Astrocyte (in vitro differentiated cells and primary cell): ENCODE results near the gene RUNDC1.
"Not testable (repeated sequence)": the region's sequence is repeated elsewhere in the genome, so short reads cannot be mapped to it uniquely, and the experiment has no call there.

ENCODE experiments used
- CTCF ChIP-seq: IDR thresholded peaks from 2 replicates; pipeline ENCODE4 v1.5.1; 2011; ENCODE audit warnings: low read depth, mild to moderate bottlenecking, inconsistent platforms, low read length, moderate library complexity; ENCODE audit not compliant: insufficient read depth
- EZH2 ChIP-seq: IDR thresholded peaks from 2 replicates; pipeline ENCODE4 v1.6.1; 2012; ENCODE audit warnings: mild to moderate bottlenecking, low read length, inconsistent platforms; ENCODE audit not compliant: insufficient read depth

DNA sequence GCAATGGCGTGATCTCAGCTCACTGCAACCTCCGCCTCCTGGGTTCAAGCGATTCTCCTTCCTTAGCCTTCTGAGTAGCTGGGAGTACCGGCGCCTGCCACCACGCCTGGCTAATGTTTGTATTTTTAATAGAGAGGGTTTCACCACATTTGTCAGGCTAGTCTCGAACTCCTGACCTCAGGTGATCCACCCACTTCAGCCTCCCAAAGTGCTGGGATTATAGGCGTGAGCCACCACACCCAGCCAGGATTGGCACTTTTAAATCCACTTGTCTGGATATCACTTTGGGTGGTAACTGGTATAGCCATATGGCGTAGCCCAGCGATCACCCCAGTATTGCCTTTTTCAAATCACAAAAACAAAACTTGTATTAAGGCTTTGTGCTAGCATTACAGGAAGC is 13.5 kb downstream of the RUNDC1 start:
- not testable (repeated sequence) for TF ChIP-seq CTCF, EZH2
